ENCODE results near the gene RUVBL1.

RUVBL1 gene

GRCh38 chr3:128133273-128133883 is 9.8 kb upstream of the RUVBL1 start:
- TF ChIP-seq TAF1 (IDR thresholded peaks at IDR 0.05; ENCODE audit: borderline replicate concordance, insufficient read depth, low read length) (no peak), SIN3A (IDR thresholded peaks at IDR 0.05; ENCODE audit: borderline replicate concordance, insufficient read depth, low read length) (no peak), REST (IDR thresholded peaks at IDR 0.05; ENCODE audit: insufficient read depth in 1 of 2, low read depth in 2 of 2, low read length in 2 of 2) (no peak), POLR2AphosphoS5 (IDR thresholded peaks at IDR 0.05; ENCODE audit: low read depth, low read length) (no peak), FOXP2 (optimal IDR thresholded peaks at IDR 0.05; ENCODE audit: borderline replicate concordance, extremely low read depth, extremely low read length, insufficient read depth) (no peak)

GRCh38 chr3:128131897-128132646 is 8.5 kb upstream of the RUVBL1 start:
- no peak for TF ChIP-seq POLR2AphosphoS5 (IDR thresholded peaks at IDR 0.05; ENCODE audit: low read depth, low read length)
- TF ChIP-seq REST (IDR thresholded peaks at IDR 0.05; ENCODE audit: insufficient read depth in 1 of 2, low read depth in 2 of 2, low read length in 2 of 2): no peak
- TF ChIP-seq FOXP2 (optimal IDR thresholded peaks at IDR 0.05; ENCODE audit: borderline replicate concordance, extremely low read depth, extremely low read length, insufficient read depth): no peak
- TF ChIP-seq TAF1 (IDR thresholded peaks at IDR 0.05; ENCODE audit: borderline replicate concordance, insufficient read depth, low read length): no peak
- TF ChIP-seq SIN3A (IDR thresholded peaks at IDR 0.05; ENCODE audit: borderline replicate concordance, insufficient read depth, low read length): no peak

GRCh38 chr3:128128251-128128650 is 4.6 kb upstream of the RUVBL1 start:
- TF ChIP-seq FOXP2 (optimal IDR thresholded peaks at IDR 0.05; ENCODE audit: borderline replicate concordance, extremely low read depth, extremely low read length, insufficient read depth): no peak
- no peak for TF ChIP-seq REST (IDR thresholded peaks at IDR 0.05; ENCODE audit: insufficient read depth in 1 of 2, low read depth in 2 of 2, low read length in 2 of 2)
- TF ChIP-seq TAF1 (IDR thresholded peaks at IDR 0.05; ENCODE audit: borderline replicate concordance, insufficient read depth, low read length): no peak
- no peak for TF ChIP-seq SIN3A (IDR thresholded peaks at IDR 0.05; ENCODE audit: borderline replicate concordance, insufficient read depth, low read length)
- no peak for TF ChIP-seq POLR2AphosphoS5 (IDR thresholded peaks at IDR 0.05; ENCODE audit: low read depth, low read length)

- TF ChIP-seq POLR2AphosphoS5 (IDR thresholded peaks at IDR 0.05; ENCODE audit: low read depth, low read length): no peak
- TF ChIP-seq FOXP2 (optimal IDR thresholded peaks at IDR 0.05; ENCODE audit: borderline replicate concordance, extremely low read depth, extremely low read length, insufficient read depth): no peak
- TF ChIP-seq SIN3A (IDR thresholded peaks at IDR 0.05; ENCODE audit: borderline replicate concordance, insufficient read depth, low read length): no peak
- TF ChIP-seq REST (IDR thresholded peaks at IDR 0.05; ENCODE audit: insufficient read depth in 1 of 2, low read depth in 2 of 2, low read length in 2 of 2): no peak
- TF ChIP-seq TAF1 (IDR thresholded peaks at IDR 0.05; ENCODE audit: borderline replicate concordance, insufficient read depth, low read length): no peak
These were observed 3.6 kb upstream of the RUVBL1 start for GRCh38 chr3:128127236-128127635.

All from PFSK-1 (cell line).